HepG2 (cell line): Measurements from ENCODE around the gene ITPRIPL1. TPM values are rescaled to one million over a fixed set of nuclear protein-coding genes. Genes with fewer than 3 reads are reported as not detected.

Experiments used
- CBX5 ChIP-seq: sonication (generic); formaldehyde crosslinking; IDR thresholded peaks from 2 replicates; pipeline ENCODE4 v1.4.0; 2020; ENCODE audit warnings: missing genetic modification reagents, borderline replicate concordance
- GATAD1 ChIP-seq: IDR thresholded peaks from 2 replicates; pipeline ENCODE4 v1.6.1; 2016; ENCODE audit warnings: missing genetic modification reagents, missing compliant biosample characterization
- GPBP1L1 ChIP-seq: sonication (generic); formaldehyde crosslinking; IDR thresholded peaks from 2 replicates; pipeline ENCODE4 v1.5.0; 2020; ENCODE audit warnings: mild to moderate bottlenecking, missing genetic modification reagents
- KDM1A ChIP-seq: IDR thresholded peaks from 2 replicates; pipeline ENCODE4 v1.6.1; 2016; ENCODE audit warnings: missing compliant biosample characterization
- NCOR1 ChIP-seq: fragments of 200-600 bp; sonication (generic); IDR thresholded peaks from 2 replicates; pipeline ENCODE4 v1.7.0; 2017; ENCODE audit warnings: antibody characterized with exemption, low read length, borderline replicate concordance
- TARDBP ChIP-seq: sonication (generic); formaldehyde crosslinking; IDR thresholded peaks from 2 replicates; pipeline ENCODE4 v1.8.0; 2022; ENCODE audit warnings: mild to moderate bottlenecking, missing genetic modification reagents
- UBTF ChIP-seq: sonication (generic); formaldehyde crosslinking; IDR thresholded peaks from 2 replicates; pipeline ENCODE4 v1.4.0; 2020; ENCODE audit warnings: mild to moderate bottlenecking, missing genetic modification reagents
- ZBTB34 ChIP-seq: sonication (generic); formaldehyde crosslinking; IDR thresholded peaks from 2 replicates; pipeline ENCODE4 v1.8.0; 2022; ENCODE audit warnings: mild to moderate bottlenecking, missing genetic modification reagents
- ZNF414 ChIP-seq: sonication (generic); formaldehyde crosslinking; IDR thresholded peaks from 2 replicates; pipeline ENCODE4 v1.5.0; 2020; ENCODE audit warnings: missing genetic modification reagents
- ZNF768 ChIP-seq: sonication (generic); formaldehyde crosslinking; IDR thresholded peaks from 2 replicates; pipeline ENCODE4 v1.4.0; 2020; ENCODE audit warnings: missing genetic modification reagents
- ZSCAN12 ChIP-seq: sonication (generic); formaldehyde crosslinking; IDR thresholded peaks from 2 replicates; pipeline ENCODE4 v1.9.0; 2021; ENCODE audit warnings: mild to moderate bottlenecking, missing genetic modification reagents
- polyA plus RNA-seq, 8 experiments: library from polyadenylated mRNA; depleted of rRNA in 3 of 8; stranded (reverse) in 7 of 8; unstranded in 1 of 8; fragments of >200 nt; fragmentation: Illumina TruSeq in 4 of 8; extraction: Trizol in 4 of 8; gene quantifications; 2 replicates each; pipeline versions ENCODE4 v1.2.1 to v1.2.3, GENCODE V29; 2011 to 2016; ENCODE audit warnings: low read depth in 4 of 8, missing spikeins in 1 of 8, mixed read lengths in 1 of 8; ENCODE audit not compliant: insufficient read depth in 1 of 8
- total RNA-seq, 5 experiments: library from RNA; depleted of rRNA; stranded (reverse); fragments of >200 nt; fragmentation: Illumina TruSeq; extraction: Trizol; gene quantifications; 2 replicates each; pipeline ENCODE4 v1.2.3, GENCODE V29; 2016; ENCODE audit warnings: low read depth in 1 of 5

The ITPRIPL1 gene
- total and polyA plus RNA-seq, 2 of the 13 experiments (the other 11 are each of a cell fraction or from before 2014, with no cell fraction given), result 4.3 to 11.7 TPM

- no peak for TF ChIP-seq GPBP1L1 (CRISPR knock-in tag)
- TF ChIP-seq ZSCAN12 (CRISPR knock-in tag), result no peak
- TF ChIP-seq KDM1A, result no peak
- TF ChIP-seq UBTF (CRISPR knock-in tag), result peak; percentile 41; the same call in 1 of the 2 replicates
- no peak for TF ChIP-seq CBX5 (CRISPR knock-in tag)
- TF ChIP-seq ZNF768 (CRISPR knock-in tag), result peak; percentile 42; the same call in 1 of the 2 replicates
- no peak for TF ChIP-seq ZBTB34 (CRISPR knock-in tag)
- no peak for TF ChIP-seq ZNF414 (CRISPR knock-in tag)
- TF ChIP-seq NCOR1, result no peak
- TF ChIP-seq TARDBP (CRISPR knock-in tag), result no peak; the same call in 1 of the 2 replicates
- TF ChIP-seq GATAD1 (CRISPR knock-in tag), result no peak
These were observed at the start of gene ITPRIPL1 (continued) for GRCh38 chr2:96325041-96325883.
